A549 (cell line): Measurements from ENCODE around the gene CLSTN2. TPM values are rescaled to one million over a fixed set of nuclear protein-coding genes. Genes with fewer than 3 reads are reported as not detected.

Experiments used
- ATAC-seq, 2 experiments: fragments of 200-7000 bp in 1 of 2; fragments of >200 bp in 1 of 2; cut with Nextera tagmentation in 1 of 2; cut with Tn5 transposase in 1 of 2; 3 replicates each; pipeline versions ENCODE4 v1.8.0 to v1.9.1; 2018 to 2020; ENCODE audit warnings: mild to moderate bottlenecking in 1 of 2, moderate library complexity in 1 of 2
- CTCF ChIA-PET: fragments of 300-600 bp; sonication (Branson Sonifier 250); formaldehyde crosslinking; extraction: SDS; loops from one replicate; lab custom pipeline; 2021; ENCODE audit warnings: antibody characterized with exemption, inconsistent platforms; lab: Yijun Ruan, JAX
- POLR2A ChIA-PET: fragments of 350-600 bp; formaldehyde crosslinking; extraction: SDS; loops from one replicate; lab custom pipeline; 2021; ENCODE audit warnings: antibody characterized with exemption, inconsistent platforms; lab: Yijun Ruan, JAX
- DNase-seq, 2 experiments: peaks; one replicate each; pipeline versions ENCODE4 v3.0.0 to v3.0.0-alpha.2; 2011 to 2016; ENCODE audit warnings: low read depth in 1 of 2, low spot score in 1 of 2
- FAIRE-seq: peaks from 2 replicates; lab custom pipeline; 2011; peaks lifted over from hg19 to GRCh38; lab: Jason Lieb, UNC
- H3K27ac ChIP-seq, 2 experiments: fragments of >200 bp; sonication (Bioruptor Twin); formaldehyde crosslinking; 3 replicates each; pipeline ENCODE4 v1.5.1; 2016 to 2017
- H3K4me1 ChIP-seq: fragments of >200 bp; sonication (Bioruptor Twin); formaldehyde crosslinking; 3 replicates; pipeline ENCODE4 v1.6.1; 2016
- H3K4me2 ChIP-seq: fragments of >200 bp; sonication (Bioruptor Twin); formaldehyde crosslinking; 3 replicates; pipeline ENCODE4 v1.6.1; 2016
- H3K4me3 ChIP-seq: fragments of >200 bp; sonication (Bioruptor Twin); formaldehyde crosslinking; 3 replicates; pipeline ENCODE4 v1.5.1; 2016
- H3K9me3 ChIP-seq: fragments of >200 bp; sonication (Bioruptor Twin); formaldehyde crosslinking; 3 replicates; pipeline ENCODE4 v1.6.1; 2016
- ATOH8 ChIP-seq: fragments of 250-450 bp; sonication (Bioruptor Pico); IDR thresholded peaks from 2 replicates; pipeline ENCODE4 v1.5.0; 2020; ENCODE audit warnings: low read depth, mild to moderate bottlenecking, moderate library complexity
- BCL3 ChIP-seq: fragments of >200 bp; sonication (Bioruptor Twin); formaldehyde crosslinking; IDR thresholded peaks from 3 replicates; pipeline ENCODE4 v1.6.1; 2016
- BHLHE40 ChIP-seq: IDR thresholded peaks from 2 replicates; pipeline ENCODE4 v1.6.1; 2012; ENCODE audit warnings: low read depth, low read length, inconsistent platforms
- CTCF ChIP-seq: fragments of >200 bp; sonication (Bioruptor Twin); formaldehyde crosslinking; IDR thresholded peaks from 3 replicates; pipeline ENCODE4 v1.5.1; 2016
- E2F6 ChIP-seq: IDR thresholded peaks from 2 replicates; pipeline ENCODE4 v1.6.1; 2012; ENCODE audit warnings: low read depth, borderline replicate concordance
- ELK1 ChIP-seq: fragments of 150-350 bp; IDR thresholded peaks from 2 replicates; pipeline ENCODE4 v1.6.1; 2014; ENCODE audit warnings: low read depth, mild to moderate bottlenecking, low read length
- EP300 ChIP-seq, 2 experiments: fragments of >200 bp; sonication (Bioruptor Twin); formaldehyde crosslinking; IDR thresholded peaks; 2 replicates in 1 of 2; 3 replicates in 1 of 2; pipeline ENCODE4 v1.6.1; 2016 to 2017
- FOSB ChIP-seq: fragments of 250-450 bp; sonication (Bioruptor Pico); IDR thresholded peaks from 2 replicates; pipeline ENCODE4 v1.5.0; 2020; ENCODE audit warnings: mild to moderate bottlenecking, moderate library complexity
- HDAC2 ChIP-seq: fragments of 200-600 bp; sonication (generic); IDR thresholded peaks from 2 replicates; pipeline ENCODE4 v1.6.1; 2016
- HEYL ChIP-seq: fragments of 250-450 bp; sonication (Bioruptor Pico); IDR thresholded peaks from 2 replicates; pipeline ENCODE4 v1.8.0; 2021; ENCODE audit warnings: mild to moderate bottlenecking, moderate library complexity
- HMGXB4 ChIP-seq: fragments of 250-450 bp; sonication (Bioruptor Pico); IDR thresholded peaks from 2 replicates; pipeline ENCODE4 v1.5.0; 2021; ENCODE audit warnings: mild to moderate bottlenecking, moderate library complexity, borderline replicate concordance
- HOXA7 ChIP-seq: fragments of 250-450 bp; sonication (Bioruptor Pico); IDR thresholded peaks from 2 replicates; pipeline ENCODE4 v1.5.0; 2020; ENCODE audit warnings: mild to moderate bottlenecking, moderate library complexity
- MAX ChIP-seq: IDR thresholded peaks from 2 replicates; pipeline ENCODE4 v1.6.1; 2012
- MAZ ChIP-seq: fragments of 150-350 bp; IDR thresholded peaks from 2 replicates; pipeline ENCODE4 v1.6.1; 2014; ENCODE audit warnings: antibody characterized with exemption, low read depth, low read length, borderline replicate concordance
- NFE2L2 ChIP-seq: fragments of 150-350 bp; conservative IDR thresholded peaks from 2 replicates; pipeline ENCODE4 v1.6.1; 2014; ENCODE audit warnings: low read length
- RCOR1 ChIP-seq: fragments of 150-350 bp; IDR thresholded peaks from 2 replicates; pipeline ENCODE4 v1.6.1; 2014; ENCODE audit warnings: antibody characterized with exemption, low read length, low read depth
- REST ChIP-seq: fragments of 200-600 bp; sonication (generic); IDR thresholded peaks from 2 replicates; pipeline ENCODE4 v1.6.1; 2016; ENCODE audit warnings: antibody characterized with exemption, mild to moderate bottlenecking, moderate library complexity
- RNF2 ChIP-seq: fragments of 200-600 bp; sonication (generic); IDR thresholded peaks from 2 replicates; pipeline ENCODE4 v1.6.1; 2016; ENCODE audit warnings: low read depth, mild to moderate bottlenecking, antibody characterized with exemption, moderate library complexity, borderline replicate concordance
- TP53 ChIP-seq: fragments of 250-450 bp; sonication (Bioruptor Pico); IDR thresholded peaks from 2 replicates; pipeline ENCODE4 v1.5.0; 2021; ENCODE audit warnings: mild to moderate bottlenecking, moderate library complexity
- ZC3H11A ChIP-seq: fragments of 450-650 bp; IDR thresholded peaks from 2 replicates; pipeline ENCODE4 v1.6.1; 2014; ENCODE audit warnings: antibody characterized with exemption, mild to moderate bottlenecking
- WGBS: methylation state at CpG from one replicate; pipeline ENCODE4 v1.1.6; 2017; ENCODE audit errors: missing lambda C conversion rate; 5-methylcytosine and 5-hydroxymethylcytosine counted together
- polyA plus RNA-seq, 4 experiments: library from polyadenylated mRNA; depleted of rRNA in 3 of 4; stranded (reverse); fragments of >200 nt; fragmentation: RNase III in 1 of 4; extraction: RNeasy Plus Mini Kit Qiagen cat#74134 plus additional on column Dnase treatment in 1 of 4; gene quantifications; 2 replicates in 3 of 4; 3 replicates in 1 of 4; pipeline ENCODE4 v1.2.3, GENCODE V29; 2011 to 2017

The CLSTN2 gene
- polyA plus RNA-seq, 2 of the 4 experiments (the other 2 are of a cell fraction): 0.03 to 0.04 TPM

- TF ChIP-seq CTCF: no peak
- TF ChIP-seq, all 56 proteins: peak for 0
Observed at GRCh38 chr3:140599496-140599895, 664.5 kb downstream of the CLSTN2 start (continued).

- H3K4me1 ChIP-seq: no peaks in the 10 kb centered on the region
- TF ChIP-seq MAX (no peak), HDAC2 (no peak), BHLHE40 (no peak), HMGXB4 (CRISPR knock-in tag) (no peak), HEYL (no peak), MAZ (no peak), E2F6 (no peak), RNF2 (no peak), HOXA7 (CRISPR knock-in tag) (no peak), ZC3H11A (no peak), TP53 (CRISPR knock-in tag) (no peak), ELK1 (no peak)
- DNase-seq (no peak), ATAC-seq (no peak), FAIRE-seq (no peak)
- no peaks in the 10 kb centered on the region for H3K9me3 ChIP-seq
- no peak overlapping the region for H3K4me2 ChIP-seq
- no peak overlapping the region for H3K27ac ChIP-seq
- 7% methylated on average over 3 of the region's 3 CpGs for WGBS
- no peak overlapping the region for H3K4me3 ChIP-seq
- POLR2A ChIA-PET: no interaction called here
- CTCF ChIA-PET: no interaction called here
Observed at GRCh38 chr3:140601881-140602280, 666.9 kb downstream of the CLSTN2 start.

GRCh38 chr3:140602781-140603180 is 667.8 kb downstream of the CLSTN2 start:
- no peak overlapping the region for H3K4me3 ChIP-seq
- H3K4me2 ChIP-seq: no peak overlapping the region
- TF ChIP-seq FOSB: no peak
- TF ChIP-seq RCOR1: no peak
- TF ChIP-seq EP300 (IDR thresholded peaks at IDR 0.05): no peak
- no peak for TF ChIP-seq BCL3
- TF ChIP-seq ATOH8 (CRISPR knock-in tag): no peak
- no peak for TF ChIP-seq NFE2L2
- no peak for TF ChIP-seq REST
- DNase-seq: no peak
- FAIRE-seq: no peak
- POLR2A ChIA-PET: no interaction called here
- CTCF ChIA-PET: no interaction called here
- no peak for ATAC-seq
- no peak overlapping the region for H3K27ac ChIP-seq
- 0% methylated on average over 2 of the region's 2 CpGs for WGBS
- no peaks in the 10 kb centered on the region for H3K9me3 ChIP-seq
- no peaks in the 10 kb centered on the region for H3K4me1 ChIP-seq
